Brain microvascular endothelial cell (primary cell): ENCODE data around the gene PKHD1.

Source experiments
- DNase-seq: peaks from one replicate; pipeline ENCODE4 v3.0.0-alpha.2; 2020
- H3K27ac ChIP-seq: fragments of 250-450 bp; sonication (Bioruptor Pico); 2 replicates; pipeline ENCODE4 v1.5.1; 2020; ENCODE audit warnings: mild to moderate bottlenecking, moderate library complexity
- H3K27me3 ChIP-seq: fragments of 250-450 bp; sonication (Bioruptor Pico); replicated peaks from 2 replicates; pipeline ENCODE4 v1.5.1; 2020; ENCODE audit warnings: mild to moderate bottlenecking
- H3K36me3 ChIP-seq: fragments of 250-450 bp; sonication (Bioruptor Pico); replicated peaks from 2 replicates; pipeline ENCODE4 v1.5.1; 2020; ENCODE audit warnings: mild to moderate bottlenecking
- H3K4me3 ChIP-seq: 2 replicates; pipeline ENCODE4 v1.5.1; 2011; ENCODE audit warnings: low read depth, mild to moderate bottlenecking, control low read depth, low read length, moderate library complexity
- in situ Hi-C: cut with HindIII; loops from 2 replicates; pipeline ENCODE4 v1.10.0; 2017; ENCODE audit warnings: low sequenced_read_pairs, low pct_ligation_motif_present
- TF ChIP-seq, protein P1 (sequence below): IDR thresholded peaks from 2 replicates; pipeline ENCODE4 v1.5.1; 2011; ENCODE audit warnings: low read depth, mild to moderate bottlenecking, moderate library complexity, low read length, control low read depth, inconsistent platforms; ENCODE audit errors: missing control alignments

Gene PKHD1

GRCh38 chr6:52132292-52132691, 44.9 kb upstream of the PKHD1 start:
- no peak for DNase-seq
- Histone ChIP-seq H3K4me3 (no peak overlapping the region), H3K27me3 (no peaks in the 10 kb centered on the region), H3K27ac (no peak overlapping the region), H3K36me3 (no peaks in the 10 kb centered on the region)
- in situ Hi-C loops, result no loop called here
- TF ChIP-seq, protein P1, sequence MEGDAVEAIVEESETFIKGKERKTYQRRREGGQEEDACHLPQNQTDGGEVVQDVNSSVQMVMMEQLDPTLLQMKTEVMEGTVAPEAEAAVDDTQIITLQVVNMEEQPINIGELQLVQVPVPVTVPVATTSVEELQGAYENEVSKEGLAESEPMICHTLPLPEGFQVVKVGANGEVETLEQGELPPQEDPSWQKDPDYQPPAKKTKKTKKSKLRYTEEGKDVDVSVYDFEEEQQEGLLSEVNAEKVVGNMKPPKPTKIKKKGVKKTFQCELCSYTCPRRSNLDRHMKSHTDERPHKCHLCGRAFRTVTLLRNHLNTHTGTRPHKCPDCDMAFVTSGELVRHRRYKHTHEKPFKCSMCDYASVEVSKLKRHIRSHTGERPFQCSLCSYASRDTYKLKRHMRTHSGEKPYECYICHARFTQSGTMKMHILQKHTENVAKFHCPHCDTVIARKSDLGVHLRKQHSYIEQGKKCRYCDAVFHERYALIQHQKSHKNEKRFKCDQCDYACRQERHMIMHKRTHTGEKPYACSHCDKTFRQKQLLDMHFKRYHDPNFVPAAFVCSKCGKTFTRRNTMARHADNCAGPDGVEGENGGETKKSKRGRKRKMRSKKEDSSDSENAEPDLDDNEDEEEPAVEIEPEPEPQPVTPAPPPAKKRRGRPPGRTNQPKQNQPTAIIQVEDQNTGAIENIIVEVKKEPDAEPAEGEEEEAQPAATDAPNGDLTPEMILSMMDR, result no peak

GRCh38 chr6:52130440-52130839, 43.0 kb upstream of the PKHD1 start:
- TF ChIP-seq, protein P1, result no peak
- no peak overlapping the region for H3K27ac ChIP-seq
- no peaks in the 10 kb centered on the region for H3K36me3 ChIP-seq
- in situ Hi-C loops, result no loop called here
- H3K27me3 ChIP-seq, result no peaks in the 10 kb centered on the region
- no peak for DNase-seq
- no peak overlapping the region for H3K4me3 ChIP-seq

GRCh38 chr6:52127957-52128356, 40.5 kb upstream of the PKHD1 start:
- no peaks in the 10 kb centered on the region for H3K27me3 ChIP-seq
- TF ChIP-seq, protein P1, result no peak
- H3K4me3 ChIP-seq, result no peak overlapping the region
- no peak overlapping the region for H3K27ac ChIP-seq
- DNase-seq, result no peak
- no peaks in the 10 kb centered on the region for H3K36me3 ChIP-seq
- in situ Hi-C loops, result no loop called here

- H3K27me3 ChIP-seq, result no peaks in the 10 kb centered on the region
- no peak overlapping the region for H3K27ac ChIP-seq
- TF ChIP-seq, protein P1, result no peak
- in situ Hi-C loops, result no loop called here
- no peaks in the 10 kb centered on the region for H3K36me3 ChIP-seq
- H3K4me3 ChIP-seq, result no peak overlapping the region
- no peak for DNase-seq
These were observed 38.8 kb upstream of the PKHD1 start for GRCh38 chr6:52126231-52126630.

- Histone ChIP-seq H3K27me3 (no peaks in the 10 kb centered on the region), H3K27ac (no peak overlapping the region), H3K4me3 (no peak overlapping the region), H3K36me3 (no peaks in the 10 kb centered on the region)
- TF ChIP-seq, protein P1, result no peak
- DNase-seq, result no peak
- in situ Hi-C loops, result no loop called here
These were observed 38.2 kb upstream of the PKHD1 start for GRCh38 chr6:52125572-52125971.

DNA sequence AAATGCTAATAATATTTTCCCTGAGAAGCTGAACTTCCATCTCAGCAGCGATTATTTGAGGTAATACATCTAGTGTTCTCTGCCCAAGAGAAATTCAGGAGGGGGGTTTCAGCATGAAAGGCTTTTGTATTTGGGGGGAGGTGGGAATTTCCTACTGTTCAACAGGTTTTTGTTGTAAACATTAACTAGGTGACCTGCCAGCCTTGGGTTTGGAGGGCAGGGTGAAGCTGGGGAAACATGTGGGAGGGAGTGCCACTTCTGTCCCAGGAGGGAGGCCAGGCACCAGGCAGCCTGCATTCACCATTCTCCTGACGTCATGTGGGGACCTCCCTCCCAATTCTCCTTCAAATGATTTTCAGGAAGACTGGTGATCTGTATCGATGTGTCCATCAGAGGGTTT, 37.7 kb upstream of the PKHD1 start:
- in situ Hi-C loops, result no loop called here
- TF ChIP-seq, protein P1, result no peak
- Histone ChIP-seq H3K36me3 (no peaks in the 10 kb centered on the region), H3K4me3 (no peak overlapping the region), H3K27me3 (no peaks in the 10 kb centered on the region), H3K27ac (no peak overlapping the region)
- DNase-seq, result no peak
